Activated CD4-positive, alpha-beta T cell treated with anti-CD3 and anti-CD28 coated beads, Interleukin-2, amount 10 ng/mL, durations not matched to agents 24 days and 14 days (primary cell): ENCODE results near the gene TMTC2. TPM values are rescaled to one million over a fixed set of nuclear protein-coding genes. Genes with fewer than 3 reads are reported as not detected.

Experiments
- DNase-seq: peaks from one replicate; pipeline ENCODE4 v3.0.0; 2022
- H3K27ac Mint-ChIP-seq: one replicate; pipeline ENCODE4 v1.8.0; 2022; ENCODE audit warnings: mild to moderate bottlenecking, mixed read lengths
- H3K27me3 Mint-ChIP-seq: one replicate; pipeline ENCODE4 v1.8.0; 2022; ENCODE audit warnings: mixed read lengths
- H3K36me3 Mint-ChIP-seq: one replicate; pipeline ENCODE4 v1.8.0; 2022; ENCODE audit warnings: low read depth, mild to moderate bottlenecking, mixed read lengths
- H3K4me1 Mint-ChIP-seq: one replicate; pipeline ENCODE4 v1.8.0; 2021; ENCODE audit warnings: mixed read lengths
- H3K4me3 Mint-ChIP-seq: one replicate; pipeline ENCODE4 v1.8.0; 2022; ENCODE audit warnings: mild to moderate bottlenecking, moderate library complexity, mixed read lengths
- H3K9me3 Mint-ChIP-seq: one replicate; pipeline ENCODE4 v1.8.0; 2021; ENCODE audit warnings: mixed read lengths
- intact Hi-C: fragments of 100-400 bp; cut with micrococcal nuclease; formaldehyde crosslinking; loops from one replicate; pipeline ENCODE4 v1.15.1; 2023
- total RNA-seq: library from RNA; stranded (reverse); gene quantifications from 2 replicates; pipeline ENCODE4 v1.2.3, GENCODE V29; 2022

The TMTC2 gene
- total RNA-seq, 1 donor from 2014 or later: 2.5 TPM

DNA sequence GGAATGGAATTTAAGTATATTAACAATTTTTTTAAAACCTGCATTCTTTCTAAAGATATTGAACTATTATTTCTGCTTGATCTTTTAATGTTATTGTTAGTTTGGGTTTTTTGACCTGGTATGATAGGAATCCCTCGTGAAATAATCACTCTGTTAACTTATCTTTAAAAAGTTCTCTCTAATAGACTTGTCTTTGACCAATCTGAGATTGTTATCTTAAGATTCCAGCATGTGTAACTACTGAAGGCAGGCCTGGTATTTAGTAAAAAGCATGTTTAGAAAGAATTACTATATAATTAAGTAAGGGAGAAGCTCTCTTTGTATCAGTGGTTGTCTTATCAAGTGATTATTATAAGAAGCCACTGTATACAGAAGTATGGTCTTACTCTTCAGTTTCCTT, 4.8 kb downstream of the TMTC2 start:
- intact Hi-C loops: no loop called here
- Mint-ChIP-seq H3K27me3 (no peaks in the 10 kb centered on the region), H3K27ac (no peak overlapping the region), H3K4me3 (no peak overlapping the region), H3K36me3 (peaks cover 4% of the 10 kb centered on the region), H3K4me1 (peaks cover 17% of the 10 kb centered on the region), H3K9me3 (no peaks in the 10 kb centered on the region)
- DNase-seq: no peak

DNA sequence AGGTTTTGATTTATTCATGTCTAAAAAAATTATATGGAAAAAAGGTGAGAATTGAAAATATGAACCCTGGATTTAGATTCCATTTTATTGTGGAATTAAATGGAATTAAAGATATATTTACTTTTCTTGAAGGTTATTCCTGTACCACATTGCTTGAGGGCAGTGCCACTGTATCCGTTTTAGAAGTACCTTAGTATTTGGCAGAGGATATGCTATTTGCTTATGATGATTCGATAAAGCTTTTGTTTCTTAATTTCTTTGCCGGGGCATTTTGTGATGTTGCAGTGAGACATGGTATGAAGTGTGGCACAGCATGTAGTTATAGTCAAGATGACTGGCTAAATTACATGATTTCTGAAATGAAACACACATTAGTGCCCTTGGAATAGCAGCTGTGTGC, 7.6 kb downstream of the TMTC2 start:
- peaks cover 4% of the 10 kb centered on the region for H3K4me1 Mint-ChIP-seq

DNA sequence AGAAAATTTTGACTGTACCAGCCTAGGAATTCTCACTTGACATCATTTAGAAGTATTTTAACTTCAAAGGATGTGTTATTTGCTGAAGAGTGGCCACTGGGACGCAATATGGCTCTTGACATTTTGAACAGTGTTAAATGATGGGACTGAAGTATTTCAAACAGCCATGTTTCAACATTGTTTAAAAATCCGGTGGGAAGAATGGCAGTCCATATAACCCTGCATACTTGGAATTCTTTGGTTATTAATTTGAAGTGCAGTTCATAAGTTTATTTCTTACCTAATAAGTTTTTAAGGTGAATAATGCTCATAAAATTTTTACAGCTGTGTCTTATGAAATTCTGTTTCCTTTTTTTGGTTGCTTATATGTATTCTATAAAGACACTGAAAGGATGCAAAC, 8.3 kb downstream of the TMTC2 start:
- Mint-ChIP-seq H3K4me3 (no peak overlapping the region), H3K27me3 (no peaks in the 10 kb centered on the region), H3K9me3 (no peaks in the 10 kb centered on the region), H3K36me3 (peaks cover 4% of the 10 kb centered on the region), H3K27ac (no peak overlapping the region), H3K4me1 (peaks cover 2% of the 10 kb centered on the region)
- DNase-seq: no peak
- intact Hi-C loops: no loop called here

More for the DNA sequence above, 7.6 kb downstream of the TMTC2 start:
- Mint-ChIP-seq H3K9me3 (no peaks in the 10 kb centered on the region), H3K36me3 (peaks cover 4% of the 10 kb centered on the region), H3K4me3 (no peak overlapping the region), H3K27ac (no peak overlapping the region), H3K27me3 (no peaks in the 10 kb centered on the region)
- no peak for DNase-seq
- intact Hi-C loops: no loop called here

DNA sequence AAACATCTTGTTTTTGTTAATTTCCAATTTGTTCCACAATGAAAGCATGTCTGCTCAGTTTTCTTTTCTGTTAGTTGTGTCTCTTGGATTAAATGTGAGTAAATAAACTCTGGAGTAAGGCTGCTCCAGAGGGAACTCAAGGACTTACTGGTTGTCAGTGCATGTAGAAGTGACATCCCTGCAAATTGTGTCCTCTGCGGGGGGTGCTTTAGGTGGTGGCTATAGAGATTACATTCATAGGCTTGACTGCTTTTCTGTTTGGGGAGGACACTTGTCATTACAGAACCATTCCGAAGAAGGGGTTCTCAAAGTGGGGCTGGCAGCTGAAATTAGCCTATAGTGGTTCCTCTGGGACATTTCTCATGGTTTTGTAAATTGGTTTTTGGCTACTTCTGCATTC, 8.8 kb downstream of the TMTC2 start:
- Mint-ChIP-seq H3K9me3 (no peaks in the 10 kb centered on the region), H3K4me3 (no peak overlapping the region), H3K36me3 (peaks cover 4% of the 10 kb centered on the region), H3K4me1 (no peaks in the 10 kb centered on the region), H3K27me3 (no peaks in the 10 kb centered on the region), H3K27ac (no peak overlapping the region)
- intact Hi-C loops: no loop called here
- no peak for DNase-seq

DNA sequence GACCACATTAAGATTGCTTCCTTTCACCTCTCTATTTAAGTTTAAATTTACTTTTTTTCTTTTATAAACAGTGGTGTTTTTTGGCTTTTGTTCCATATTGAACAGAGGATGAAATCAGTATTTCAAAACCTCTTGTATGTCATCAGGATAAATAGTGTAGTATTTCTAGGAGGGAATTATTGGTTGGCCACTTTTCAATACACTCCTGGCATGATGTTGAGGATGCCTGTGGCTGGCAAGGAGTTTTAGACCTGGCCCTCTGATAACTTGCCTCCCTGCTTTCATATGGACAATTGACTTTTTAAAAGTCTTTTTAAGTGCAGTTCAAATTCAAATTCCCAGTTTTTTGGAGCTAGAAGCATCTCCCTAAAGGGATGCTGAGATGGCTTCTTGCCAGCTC, 9.8 kb downstream of the TMTC2 start:
- Mint-ChIP-seq H3K9me3 (no peaks in the 10 kb centered on the region), H3K36me3 (peaks cover 4% of the 10 kb centered on the region), H3K27ac (no peak overlapping the region), H3K27me3 (no peaks in the 10 kb centered on the region), H3K4me3 (no peak overlapping the region), H3K4me1 (no peaks in the 10 kb centered on the region)
- no peak for DNase-seq
- intact Hi-C loops: no loop called here

DNA sequence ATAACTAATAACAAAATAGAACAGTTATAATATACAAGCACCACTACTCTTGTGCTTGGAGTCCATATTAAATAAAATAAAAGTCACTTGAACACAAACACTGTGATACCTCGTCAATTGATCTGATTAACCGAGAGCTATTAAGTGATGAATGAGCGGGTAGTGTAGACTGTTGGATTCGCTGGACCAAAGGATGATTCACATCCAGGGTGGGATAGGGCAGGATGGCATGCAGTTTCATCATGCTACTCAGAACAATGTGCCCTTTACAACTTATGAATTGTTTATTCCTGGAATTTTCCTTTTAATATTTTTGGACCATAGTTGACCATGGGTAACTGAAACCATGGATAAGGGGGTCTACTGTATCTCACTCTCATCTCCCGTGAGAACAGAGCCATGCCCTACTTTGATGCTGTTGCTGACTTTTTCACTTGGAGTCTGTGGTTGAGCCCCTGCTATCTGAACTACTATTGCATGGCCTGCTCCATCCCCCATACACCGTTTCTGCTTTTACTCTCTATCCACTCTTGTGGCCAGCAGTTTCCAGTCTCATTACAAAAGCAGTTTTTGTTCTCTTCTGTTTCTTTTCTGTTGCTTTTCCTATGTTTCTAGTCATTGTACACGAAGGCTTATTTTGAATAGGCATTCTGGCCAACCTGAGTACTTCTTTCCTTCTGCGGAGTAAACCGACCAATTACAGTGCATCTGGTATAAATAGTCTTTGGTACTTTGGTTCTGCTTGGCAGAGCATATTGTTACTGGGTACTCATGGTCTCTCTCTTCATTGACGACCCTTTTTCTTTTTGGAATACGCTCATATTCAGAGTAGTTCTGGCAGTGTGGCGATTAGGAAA, 12.2 kb downstream of the TMTC2 start:
- Mint-ChIP-seq H3K27me3 (no peaks in the 10 kb centered on the region), H3K36me3 (no peaks in the 10 kb centered on the region), H3K4me3 (no peak overlapping the region), H3K4me1 (no peaks in the 10 kb centered on the region), H3K9me3 (no peaks in the 10 kb centered on the region), H3K27ac (no peak overlapping the region)
- DNase-seq: no peak
- intact Hi-C loops: no loop called here

DNA sequence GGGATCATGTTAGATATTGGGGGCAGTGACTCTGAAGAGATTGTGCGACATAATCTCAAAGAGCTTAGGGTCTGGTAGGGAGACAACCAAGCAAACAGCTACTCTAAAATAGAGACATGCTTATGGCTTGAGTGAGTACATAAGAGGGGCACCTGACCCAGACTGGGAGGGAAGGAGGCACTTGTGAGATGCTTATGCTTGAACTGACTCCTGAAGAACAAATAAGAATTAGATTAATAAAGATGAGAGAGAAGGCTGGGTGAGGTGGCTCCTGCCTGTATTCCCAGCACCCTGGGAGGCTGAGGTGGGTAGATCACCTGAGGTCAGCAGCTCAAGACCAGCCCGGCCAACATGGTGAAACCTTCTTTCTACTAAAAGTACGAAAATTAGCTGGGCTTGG, 19.1 kb downstream of the TMTC2 start:
- Mint-ChIP-seq H3K4me1 (peaks cover 1% of the 10 kb centered on the region), H3K4me3 (no peak overlapping the region), H3K9me3 (peaks cover 3% of the 10 kb centered on the region), H3K27me3 (no peaks in the 10 kb centered on the region), H3K27ac (no peak overlapping the region), H3K36me3 (no peaks in the 10 kb centered on the region)
- intact Hi-C loops: no loop called here
- DNase-seq: no peak

DNA sequence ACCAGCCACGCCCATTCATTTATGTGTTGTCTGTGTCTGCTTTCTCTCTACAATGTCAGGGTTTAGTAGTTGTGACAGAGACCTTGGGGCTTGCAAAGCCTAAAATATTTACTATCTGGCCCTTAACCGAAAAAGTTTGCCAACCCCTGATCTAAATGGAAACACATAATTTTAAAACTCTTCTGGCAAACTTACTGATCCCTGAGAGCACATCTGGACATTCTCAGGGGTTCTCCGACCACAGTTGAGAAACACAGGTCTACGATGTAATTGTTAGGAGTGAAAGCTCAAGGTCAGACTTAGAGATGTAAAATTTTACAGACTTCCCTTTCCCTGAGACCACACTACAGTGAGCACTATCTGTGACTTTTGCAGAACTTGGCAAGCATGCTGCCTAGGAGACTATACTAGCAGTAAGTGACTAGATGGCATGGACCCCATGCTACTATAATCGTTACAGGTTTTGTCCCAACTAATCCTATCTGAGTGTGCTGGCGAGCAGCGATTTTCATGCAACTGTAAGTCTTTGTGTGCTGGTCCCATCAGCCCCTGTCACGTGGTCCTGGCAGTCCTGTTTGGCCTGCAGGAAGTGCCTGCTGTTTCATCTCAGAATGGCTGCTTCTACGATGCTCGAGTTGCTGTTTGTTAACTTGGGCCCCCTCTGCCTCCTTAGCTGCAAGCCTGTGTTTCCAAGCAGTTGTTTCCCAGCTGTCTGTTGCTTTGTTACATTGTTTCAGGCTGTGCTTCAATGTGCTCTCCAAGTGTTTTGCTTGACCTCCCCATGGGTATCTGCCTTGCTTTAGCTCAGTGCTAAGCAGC, 21.6 kb downstream of the TMTC2 start:
- H3K36me3 Mint-ChIP-seq: no peaks in the 10 kb centered on the region
- H3K27ac Mint-ChIP-seq: no peak overlapping the region
- H3K9me3 Mint-ChIP-seq: peaks cover 4% of the 10 kb centered on the region
- peaks cover under 1% of the 10 kb centered on the region for H3K27me3 Mint-ChIP-seq
- no peak for DNase-seq
- intact Hi-C loops: no loop called here
- H3K4me1 Mint-ChIP-seq: peaks cover 1% of the 10 kb centered on the region
- no peak overlapping the region for H3K4me3 Mint-ChIP-seq

DNA sequence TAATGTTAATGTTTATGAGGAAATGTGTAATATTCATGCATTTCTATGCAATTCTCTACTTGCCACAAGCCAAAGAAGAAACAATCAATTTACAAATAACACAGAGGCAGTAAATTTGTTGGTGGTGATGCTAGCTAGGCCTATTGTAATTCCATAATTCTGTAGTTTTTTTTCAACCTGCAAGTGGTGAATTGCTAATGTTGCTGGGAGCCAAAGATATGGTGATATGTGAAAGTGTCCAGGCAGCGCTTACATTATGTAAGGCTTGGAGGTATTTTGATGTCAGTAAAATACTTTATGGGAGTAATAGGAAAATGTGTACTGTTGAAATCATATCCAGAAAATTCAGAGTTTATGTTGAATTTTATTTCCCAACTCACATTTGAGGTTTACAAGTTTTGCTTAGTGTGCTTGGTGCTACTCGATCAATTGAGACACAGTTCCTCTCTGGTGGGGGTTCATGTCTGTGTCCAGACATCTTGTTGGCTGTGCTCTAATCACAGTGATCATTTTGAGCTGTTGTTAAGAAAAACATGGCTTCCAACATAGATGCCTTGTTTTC, 23.2 kb downstream of the TMTC2 start:
- DNase-seq: no peak
- no peak overlapping the region for H3K27ac Mint-ChIP-seq
- no peaks in the 10 kb centered on the region for H3K36me3 Mint-ChIP-seq
- H3K9me3 Mint-ChIP-seq: peaks cover 4% of the 10 kb centered on the region
- H3K4me3 Mint-ChIP-seq: no peak overlapping the region
- peaks cover 1% of the 10 kb centered on the region for H3K4me1 Mint-ChIP-seq
- intact Hi-C loops: no loop called here
- peaks cover 1% of the 10 kb centered on the region for H3K27me3 Mint-ChIP-seq

DNA sequence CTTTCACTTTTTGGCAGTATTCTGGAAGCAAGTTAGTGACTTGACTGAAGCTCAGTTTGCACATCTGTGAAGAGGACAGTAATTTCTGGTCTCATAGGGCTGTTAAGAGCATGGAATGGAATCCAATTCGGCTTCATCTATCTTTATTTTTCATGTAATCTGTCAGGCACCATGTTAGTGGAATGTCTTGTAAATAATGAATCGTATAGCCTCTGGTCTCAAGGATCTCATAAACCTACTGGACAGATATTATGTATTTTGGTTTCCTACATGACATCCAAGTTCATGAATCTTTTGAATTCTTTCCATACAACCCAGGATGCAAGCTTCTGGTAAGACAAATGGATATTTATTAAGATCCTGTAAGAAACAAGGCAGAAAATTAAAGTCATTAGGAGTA, 24.0 kb downstream of the TMTC2 start:
- Mint-ChIP-seq H3K9me3 (peaks cover 4% of the 10 kb centered on the region), H3K36me3 (no peaks in the 10 kb centered on the region), H3K4me1 (peaks cover 1% of the 10 kb centered on the region), H3K27ac (no peak overlapping the region), H3K4me3 (no peak overlapping the region), H3K27me3 (peaks cover 1% of the 10 kb centered on the region)
- DNase-seq: no peak
- intact Hi-C loops: no loop called here

DNA sequence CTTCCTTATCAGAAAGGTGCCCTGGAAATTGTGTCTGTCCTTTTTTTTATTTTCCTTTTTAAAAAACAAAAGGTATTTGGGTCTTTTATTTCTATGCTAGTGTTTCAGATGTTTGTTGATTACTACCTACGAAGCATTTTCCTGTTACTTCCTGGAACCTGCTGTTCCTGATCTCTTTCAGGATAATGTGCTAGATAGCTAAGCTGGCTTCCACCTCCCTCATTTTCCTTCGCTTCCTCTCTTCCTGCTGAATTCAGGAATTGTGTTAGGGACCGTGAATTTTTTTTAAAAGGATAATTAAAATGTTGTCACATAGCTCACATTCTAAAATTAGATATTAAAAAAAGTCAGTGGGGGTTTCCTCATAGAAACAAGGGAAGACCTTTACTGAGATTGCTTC, 27.7 kb downstream of the TMTC2 start:
- Mint-ChIP-seq H3K27ac (no peak overlapping the region), H3K27me3 (peaks cover 1% of the 10 kb centered on the region), H3K4me3 (no peak overlapping the region), H3K9me3 (peaks cover 7% of the 10 kb centered on the region), H3K36me3 (no peaks in the 10 kb centered on the region), H3K4me1 (no peaks in the 10 kb centered on the region)
- DNase-seq: no peak
- intact Hi-C loops: no loop called here

DNA sequence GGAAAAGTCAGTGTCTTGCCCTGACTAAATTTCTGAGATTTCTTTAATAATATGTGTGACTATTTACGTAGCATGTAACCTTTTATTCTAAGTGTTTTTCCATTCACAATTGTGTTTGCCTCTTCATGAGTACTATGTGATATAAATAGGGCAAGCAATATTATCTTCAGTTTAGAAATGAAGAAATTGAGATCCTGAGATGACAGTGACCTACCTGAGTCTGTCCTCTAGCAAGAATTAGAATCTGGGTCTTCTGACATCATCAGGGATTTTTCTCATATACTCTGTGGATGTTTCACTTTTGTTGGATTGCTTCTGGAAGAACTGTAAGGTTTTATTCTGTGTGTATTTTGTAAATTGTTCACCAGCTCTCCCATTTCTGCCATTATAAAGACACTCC, 35.0 kb downstream of the TMTC2 start:
- intact Hi-C loops: no loop called here
- Mint-ChIP-seq H3K36me3 (no peaks in the 10 kb centered on the region), H3K27me3 (no peaks in the 10 kb centered on the region), H3K9me3 (peaks cover 1% of the 10 kb centered on the region), H3K4me3 (no peak overlapping the region), H3K4me1 (peaks cover 7% of the 10 kb centered on the region), H3K27ac (no peak overlapping the region)
- DNase-seq: no peak

DNA sequence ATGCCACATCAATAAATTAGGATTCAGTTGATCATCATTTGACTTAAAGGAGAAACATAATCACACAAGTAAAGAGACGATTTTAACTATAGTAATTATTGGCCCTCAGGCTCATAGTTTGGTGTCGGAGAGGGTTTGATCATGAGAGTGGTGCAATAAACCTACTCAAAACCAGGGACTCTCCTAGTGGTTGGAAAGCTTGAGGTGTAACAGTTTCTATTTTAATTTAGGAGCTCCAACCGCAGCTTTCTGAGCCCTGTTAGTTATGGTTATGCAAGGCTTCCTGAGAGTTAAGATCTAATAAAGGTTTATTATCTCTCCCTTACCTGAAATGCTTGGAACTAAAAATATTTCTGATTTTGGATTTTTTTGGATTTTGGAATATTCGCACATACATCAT, 36.4 kb downstream of the TMTC2 start:
- no peaks in the 10 kb centered on the region for H3K36me3 Mint-ChIP-seq
- no peak overlapping the region for H3K4me3 Mint-ChIP-seq
- no peak for DNase-seq

DNA sequence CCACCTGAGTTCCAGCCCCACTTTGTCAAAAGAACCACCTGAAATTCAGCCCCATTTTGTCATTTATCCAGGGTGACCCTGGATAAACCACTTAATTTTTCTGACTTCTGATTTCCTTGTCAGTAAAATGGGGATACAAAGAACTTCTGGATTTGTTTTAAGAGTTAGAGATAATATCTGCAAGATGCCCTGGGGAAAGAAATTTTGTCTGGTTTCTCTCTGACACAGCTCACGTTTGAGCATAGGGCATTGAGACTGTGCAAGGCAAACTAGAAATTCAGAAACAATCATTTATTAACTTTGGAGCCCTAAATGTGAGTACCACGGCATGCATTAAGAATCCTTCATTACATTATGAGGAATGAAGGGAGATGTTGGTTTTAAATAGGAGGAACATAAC, 37.2 kb downstream of the TMTC2 start:
- Mint-ChIP-seq H3K27me3 (no peaks in the 10 kb centered on the region), H3K36me3 (no peaks in the 10 kb centered on the region), H3K27ac (no peak overlapping the region), H3K4me3 (no peak overlapping the region), H3K9me3 (no peaks in the 10 kb centered on the region), H3K4me1 (peaks cover 7% of the 10 kb centered on the region)
- DNase-seq: no peak
- intact Hi-C loops: loop anchor here (1.0 kb wide), 1 partner anchor 37 kb away; no protein-coding TSS in a partner anchor

More for the DNA sequence above, 36.4 kb downstream of the TMTC2 start:
- no peaks in the 10 kb centered on the region for H3K27me3 Mint-ChIP-seq
- intact Hi-C loops: loop anchor here (1.0 kb wide), 1 partner anchor 36 kb away; no protein-coding TSS in a partner anchor
- no peaks in the 10 kb centered on the region for H3K9me3 Mint-ChIP-seq
- H3K27ac Mint-ChIP-seq: no peak overlapping the region
- peaks cover 7% of the 10 kb centered on the region for H3K4me1 Mint-ChIP-seq
